HCT116 (cell line): ENCODE data around the gene FTO. TPM values are rescaled to one million over a fixed set of nuclear protein-coding genes. Genes with fewer than 3 reads are reported as not detected.

Experiments used
- ATAC-seq: fragments of 200-7000 bp; cut with Tn5 transposase; 2 replicates; pipeline ENCODE4 v1.9.1; 2020; ENCODE audit warnings: mild to moderate bottlenecking, moderate library complexity
- BruUV-seq: library from RNA; stranded (reverse); fragments of 400-500 nt; replicated peaks from 2 replicates; lab custom pipeline; 2021; lab: Mats Ljungman, UMichigan
- CTCF ChIA-PET: fragments of 300-600 bp; sonication (Branson Sonifier 250); formaldehyde crosslinking; loops from one replicate; lab custom pipeline; 2021; ENCODE audit warnings: antibody characterized with exemption; lab: Charles Lee
- POLR2A ChIA-PET: fragments of 300-600, 350-600 bp; sonication (Branson Sonifier 250); formaldehyde crosslinking; loops from one replicate; lab custom pipeline; 2021; ENCODE audit warnings: antibody characterized with exemption; lab: Charles Lee
- RAD21 ChIA-PET, 2 experiments: fragments of 300-600 bp; sonication (Branson Sonifier 250); formaldehyde crosslinking; loops; one replicate each; lab custom pipeline; 2023; ENCODE audit warnings: low total read pairs in 2 of 2; ENCODE audit not compliant: uncharacterized antibody in 2 of 2, unreplicated experiment in 2 of 2, low non-redundant PET in 1 of 2; lab: Charles Lee
- DNase-seq: peaks from one replicate; pipeline ENCODE4 v3.0.0-alpha.2; 2010; ENCODE audit warnings: low read depth, low spot score
- H2AFZ ChIP-seq: fragments of 200-600 bp; shearing (Covaris generic), sonication (generic); 2 replicates; pipeline ENCODE4 v1.6.1; 2017; ENCODE audit warnings: low read depth, mixed run types, mixed read lengths, antibody characterized with exemption, low read length; ENCODE audit not compliant: poor library complexity, severe bottlenecking
- H3K27ac ChIP-seq: 2 replicates; pipeline ENCODE4 v1.5.1; 2012; ENCODE audit warnings: low read depth, low read length
- H3K27me3 ChIP-seq: fragments of 200-600 bp; sonication (generic); 2 replicates; pipeline ENCODE4 v1.6.1; 2016; ENCODE audit warnings: mixed run types, low read length, mixed read lengths; ENCODE audit not compliant: insufficient read depth
- H3K36me3 ChIP-seq, 2 experiments: fragments of 200-500 bp in 1 of 2; fragments of 200-600 bp in 1 of 2; sonication (Bioruptor generic) in 1 of 2; sonication (generic) in 1 of 2; 2 replicates each; pipeline versions ENCODE4 v1.5.1 to v1.6.1; 2014 to 2016; ENCODE audit warnings: low read length in 2 of 2, inconsistent platforms in 1 of 2, mixed read lengths in 1 of 2, mixed run types in 1 of 2; ENCODE audit not compliant: insufficient read depth in 2 of 2, control insufficient read depth in 1 of 2
- H3K4me1 ChIP-seq, 2 experiments: fragments of 200-600 bp in 1 of 2; sonication (generic) in 1 of 2; 2 replicates each; pipeline versions ENCODE4 v1.5.1 to v1.6.1; 2012 to 2017; ENCODE audit warnings: low read length in 2 of 2, inconsistent platforms in 1 of 2, mild to moderate bottlenecking in 1 of 2, mixed read lengths in 1 of 2, mixed run types in 1 of 2, moderate library complexity in 1 of 2; ENCODE audit not compliant: insufficient read depth in 2 of 2, control insufficient read depth in 1 of 2
- H3K4me2 ChIP-seq: fragments of 200-600 bp; sonication (generic); 2 replicates; pipeline ENCODE4 v1.6.1; 2017; ENCODE audit warnings: mixed run types, low read length, mixed read lengths
- H3K4me3 ChIP-seq, 2 experiments: fragments of 200-600 bp in 1 of 2; sonication (generic) in 1 of 2; replicated peaks in 1 of 2; 2 replicates each; pipeline ENCODE4 v1.5.1; 2011 to 2016; ENCODE audit warnings: low read length in 2 of 2, control low read depth in 1 of 2, low read depth in 1 of 2, mild to moderate bottlenecking in 1 of 2, mixed read lengths in 1 of 2, mixed run types in 1 of 2
- H3K79me2 ChIP-seq: fragments of 200-600 bp; sonication (generic); 2 replicates; pipeline ENCODE4 v1.6.1; 2017; ENCODE audit warnings: mild to moderate bottlenecking, mixed run types, low read length, moderate library complexity, mixed read lengths; ENCODE audit not compliant: insufficient read depth
- H3K9ac ChIP-seq: fragments of 200-600 bp; sonication (generic); 2 replicates; pipeline ENCODE4 v1.6.1; 2016; ENCODE audit warnings: low read length, mixed read lengths
- H3K9me2 ChIP-seq: fragments of 200-600 bp; sonication (generic), shearing (Covaris generic); 2 replicates; pipeline ENCODE4 v1.6.1; 2017; ENCODE audit warnings: mixed run types, mild to moderate bottlenecking, moderate library complexity; ENCODE audit not compliant: insufficient read depth
- H3K9me3 ChIP-seq, 2 experiments: fragments of 200-500 bp in 1 of 2; fragments of 200-600 bp in 1 of 2; sonication (Bioruptor generic) in 1 of 2; sonication (generic) in 1 of 2; 2 replicates each; pipeline ENCODE4 v1.6.1; 2014 to 2017; ENCODE audit warnings: low read length in 2 of 2, mixed read lengths in 2 of 2, inconsistent platforms in 1 of 2, low read depth in 1 of 2, mild to moderate bottlenecking in 1 of 2, mixed run types in 1 of 2, moderate library complexity in 1 of 2; ENCODE audit not compliant: control insufficient read depth in 1 of 2, insufficient read depth in 1 of 2
- H4K20me1 ChIP-seq: fragments of 200-600 bp; sonication (generic), shearing (Covaris generic); 2 replicates; pipeline ENCODE4 v1.6.1; 2017; ENCODE audit warnings: mixed run types, mild to moderate bottlenecking, moderate library complexity; ENCODE audit not compliant: insufficient read depth
- CBX3 ChIP-seq: IDR thresholded peaks from 2 replicates; pipeline ENCODE4 v1.6.1; 2012; ENCODE audit warnings: low read depth
- CEBPB ChIP-seq: IDR thresholded peaks from 2 replicates; pipeline ENCODE4 v1.6.1; 2012; ENCODE audit warnings: low read depth
- ELF1 ChIP-seq: IDR thresholded peaks from 2 replicates; pipeline ENCODE4 v1.6.1; 2012; ENCODE audit warnings: low read depth, borderline replicate concordance
- SP1 ChIP-seq: IDR thresholded peaks from 2 replicates; pipeline ENCODE4 v1.6.1; 2012; ENCODE audit warnings: low read depth
- YY1 ChIP-seq: IDR thresholded peaks from 2 replicates; pipeline ENCODE4 v1.6.1; 2011; ENCODE audit warnings: low read length, low read depth, moderate library complexity, mild to moderate bottlenecking; ENCODE audit not compliant: insufficient replicate concordance; ENCODE audit errors: extremely low read depth
- intact Hi-C: fragments of 100-400 bp; cut with micrococcal nuclease; formaldehyde crosslinking; loops from 2 replicates; pipeline ENCODE4 v1.10.0; 2022
- total RNA-seq: library from RNA; stranded (reverse); gene quantifications from one replicate; pipeline ENCODE4 v1.2.1, GENCODE V29; 2021; ENCODE audit not compliant: unreplicated experiment
- TF ChIP-seq, protein P1 (sequence below): IDR thresholded peaks from 2 replicates; pipeline ENCODE4 v1.6.1; 2012; ENCODE audit warnings: low read depth
- TF ChIP-seq, protein P2 (sequence below): IDR thresholded peaks from 2 replicates; pipeline ENCODE4 v1.6.1; 2012

FTO gene
- total RNA-seq, 1 experiment from 2014 or later: 55.2 TPM

DNA sequence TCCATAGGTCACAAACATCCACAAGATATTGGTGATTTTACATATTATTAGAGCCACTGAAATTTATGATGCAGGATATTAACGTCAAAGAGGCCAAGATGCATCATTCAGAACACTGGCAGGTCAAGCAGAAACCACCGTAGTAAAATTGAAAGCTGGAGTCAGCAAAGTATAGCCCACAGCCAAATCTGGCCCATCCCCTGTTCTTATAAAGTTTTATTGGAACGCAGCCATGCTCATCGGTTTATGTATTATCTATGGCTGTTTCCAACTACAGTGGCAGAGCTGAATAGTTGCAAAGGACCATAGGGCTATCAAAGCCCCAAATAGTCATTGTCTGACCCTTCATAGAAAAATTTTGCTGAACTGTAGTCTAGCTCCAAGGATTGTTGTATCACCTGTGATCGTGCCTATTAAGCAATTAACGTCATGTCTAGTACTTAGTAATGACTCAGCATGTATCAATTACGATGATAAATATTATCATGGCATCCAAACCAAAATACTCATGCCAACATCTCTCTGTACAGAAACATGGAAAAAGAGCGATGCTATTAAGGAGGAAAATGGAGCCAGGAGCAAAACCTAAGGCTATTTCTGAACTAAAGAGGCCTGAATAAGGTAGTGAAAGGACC lies 417.0 kb downstream of the FTO start:
- H3K27me3 ChIP-seq: no peaks in the 10 kb centered on the region
- BruUV-seq: no TSS peak

DNA sequence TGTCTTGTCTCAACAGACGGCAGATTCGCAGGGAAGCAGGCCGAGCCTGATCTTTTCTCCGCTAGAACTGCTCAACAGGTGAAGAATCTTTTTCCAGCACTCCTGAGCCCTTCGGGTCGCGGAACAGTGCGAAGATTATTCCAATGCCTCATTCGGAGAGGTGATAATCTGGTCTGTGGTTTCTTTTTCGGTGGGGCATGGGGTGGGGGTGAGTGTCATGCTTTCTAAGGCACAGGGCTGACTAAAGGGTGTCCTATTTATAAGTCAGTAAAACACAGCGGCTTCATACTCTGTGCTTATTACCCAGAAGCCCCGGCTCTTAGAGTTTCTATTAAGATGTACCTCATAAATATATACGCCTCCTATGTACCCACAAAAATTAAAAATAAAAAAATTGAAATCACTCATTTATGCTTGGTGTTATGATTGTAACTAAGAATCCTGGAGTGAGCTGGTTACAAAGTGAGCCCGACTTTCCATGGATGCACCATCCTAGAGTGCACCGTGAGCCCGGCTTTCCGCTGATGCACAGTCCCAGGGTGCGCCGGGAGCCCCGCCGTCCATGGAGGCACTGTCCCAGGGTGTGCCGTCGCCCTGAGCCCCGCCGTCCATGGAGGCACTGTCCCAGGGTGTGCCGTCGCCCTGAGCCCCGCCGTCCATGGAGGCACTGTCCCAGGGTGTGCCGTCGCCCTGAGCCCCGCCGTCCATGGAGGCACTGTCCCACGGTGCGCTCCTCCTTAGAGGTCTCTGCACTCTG lies 417.8 kb downstream of the FTO start:
- H3K79me2 ChIP-seq: no peaks in the 10 kb centered on the region
- ATAC-seq (no peak), DNase-seq (no peak)
- no peaks in the 10 kb centered on the region for H3K4me1 ChIP-seq
- H3K9me2 ChIP-seq: no peaks in the 10 kb centered on the region
- H3K36me3 ChIP-seq: no peaks in the 10 kb centered on the region
- no peak overlapping the region for H3K9ac ChIP-seq
- TF ChIP-seq, protein P1, sequence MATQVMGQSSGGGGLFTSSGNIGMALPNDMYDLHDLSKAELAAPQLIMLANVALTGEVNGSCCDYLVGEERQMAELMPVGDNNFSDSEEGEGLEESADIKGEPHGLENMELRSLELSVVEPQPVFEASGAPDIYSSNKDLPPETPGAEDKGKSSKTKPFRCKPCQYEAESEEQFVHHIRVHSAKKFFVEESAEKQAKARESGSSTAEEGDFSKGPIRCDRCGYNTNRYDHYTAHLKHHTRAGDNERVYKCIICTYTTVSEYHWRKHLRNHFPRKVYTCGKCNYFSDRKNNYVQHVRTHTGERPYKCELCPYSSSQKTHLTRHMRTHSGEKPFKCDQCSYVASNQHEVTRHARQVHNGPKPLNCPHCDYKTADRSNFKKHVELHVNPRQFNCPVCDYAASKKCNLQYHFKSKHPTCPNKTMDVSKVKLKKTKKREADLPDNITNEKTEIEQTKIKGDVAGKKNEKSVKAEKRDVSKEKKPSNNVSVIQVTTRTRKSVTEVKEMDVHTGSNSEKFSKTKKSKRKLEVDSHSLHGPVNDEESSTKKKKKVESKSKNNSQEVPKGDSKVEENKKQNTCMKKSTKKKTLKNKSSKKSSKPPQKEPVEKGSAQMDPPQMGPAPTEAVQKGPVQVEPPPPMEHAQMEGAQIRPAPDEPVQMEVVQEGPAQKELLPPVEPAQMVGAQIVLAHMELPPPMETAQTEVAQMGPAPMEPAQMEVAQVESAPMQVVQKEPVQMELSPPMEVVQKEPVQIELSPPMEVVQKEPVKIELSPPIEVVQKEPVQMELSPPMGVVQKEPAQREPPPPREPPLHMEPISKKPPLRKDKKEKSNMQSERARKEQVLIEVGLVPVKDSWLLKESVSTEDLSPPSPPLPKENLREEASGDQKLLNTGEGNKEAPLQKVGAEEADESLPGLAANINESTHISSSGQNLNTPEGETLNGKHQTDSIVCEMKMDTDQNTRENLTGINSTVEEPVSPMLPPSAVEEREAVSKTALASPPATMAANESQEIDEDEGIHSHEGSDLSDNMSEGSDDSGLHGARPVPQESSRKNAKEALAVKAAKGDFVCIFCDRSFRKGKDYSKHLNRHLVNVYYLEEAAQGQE: no peak
- TF ChIP-seq, protein P2, sequence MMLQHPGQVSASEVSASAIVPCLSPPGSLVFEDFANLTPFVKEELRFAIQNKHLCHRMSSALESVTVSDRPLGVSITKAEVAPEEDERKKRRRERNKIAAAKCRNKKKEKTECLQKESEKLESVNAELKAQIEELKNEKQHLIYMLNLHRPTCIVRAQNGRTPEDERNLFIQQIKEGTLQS: no peak
- TF ChIP-seq SP1: no peak
- no peak for TF ChIP-seq ELF1
- TF ChIP-seq CBX3: no peak
- no peak for TF ChIP-seq CEBPB
- TF ChIP-seq YY1: no peak
- peaks cover 7% of the 10 kb centered on the region for H3K27me3 ChIP-seq
- no peaks in the 10 kb centered on the region for H4K20me1 ChIP-seq
- ChIA-PET RAD21 (no interaction called here), POLR2A (no interaction called here), CTCF (no interaction called here)
- no TSS peak for BruUV-seq
- H3K27ac ChIP-seq: no peak overlapping the region
- H3K4me3 ChIP-seq: no peak overlapping the region
- intact Hi-C loops: no loop called here
- H3K9me3 ChIP-seq: no peaks in the 10 kb centered on the region
- no peak overlapping the region for H3K4me2 ChIP-seq
- H2AFZ ChIP-seq: no peak overlapping the region

More for the DNA sequence above, 417.0 kb downstream of the FTO start:
- no peak for DNase-seq
- H3K79me2 ChIP-seq: no peaks in the 10 kb centered on the region
- no peaks in the 10 kb centered on the region for H3K9me2 ChIP-seq
- CTCF ChIA-PET: no interaction called here
- POLR2A ChIA-PET: no interaction called here
- TF ChIP-seq YY1: no peak
- TF ChIP-seq, all 23 proteins: peak for 0
- no peaks in the 10 kb centered on the region for H3K36me3 ChIP-seq
- no peaks in the 10 kb centered on the region for H4K20me1 ChIP-seq
- no peak overlapping the region for H3K4me2 ChIP-seq
- H3K9me3 ChIP-seq: no peaks in the 10 kb centered on the region
- no peak overlapping the region for H3K27ac ChIP-seq
- ATAC-seq: no peak
- H2AFZ ChIP-seq: no peak overlapping the region
- H3K9ac ChIP-seq: no peak overlapping the region
- intact Hi-C loops: no loop called here
- no peak overlapping the region for H3K4me3 ChIP-seq
- RAD21 ChIA-PET: no interaction called here
- H3K4me1 ChIP-seq: no peaks in the 10 kb centered on the region
